ENCODE results near the gene LSM12. TPM values are rescaled to one million over a fixed set of nuclear protein-coding genes. Genes with fewer than 3 reads are reported as not detected.

Gene LSM12
- total and polyA plus RNA-seq, 2 of the 8 experiments (the other 6 are each of a cell fraction or from before 2014, with no cell fraction given) = 69.8 to 142 TPM

DNA sequence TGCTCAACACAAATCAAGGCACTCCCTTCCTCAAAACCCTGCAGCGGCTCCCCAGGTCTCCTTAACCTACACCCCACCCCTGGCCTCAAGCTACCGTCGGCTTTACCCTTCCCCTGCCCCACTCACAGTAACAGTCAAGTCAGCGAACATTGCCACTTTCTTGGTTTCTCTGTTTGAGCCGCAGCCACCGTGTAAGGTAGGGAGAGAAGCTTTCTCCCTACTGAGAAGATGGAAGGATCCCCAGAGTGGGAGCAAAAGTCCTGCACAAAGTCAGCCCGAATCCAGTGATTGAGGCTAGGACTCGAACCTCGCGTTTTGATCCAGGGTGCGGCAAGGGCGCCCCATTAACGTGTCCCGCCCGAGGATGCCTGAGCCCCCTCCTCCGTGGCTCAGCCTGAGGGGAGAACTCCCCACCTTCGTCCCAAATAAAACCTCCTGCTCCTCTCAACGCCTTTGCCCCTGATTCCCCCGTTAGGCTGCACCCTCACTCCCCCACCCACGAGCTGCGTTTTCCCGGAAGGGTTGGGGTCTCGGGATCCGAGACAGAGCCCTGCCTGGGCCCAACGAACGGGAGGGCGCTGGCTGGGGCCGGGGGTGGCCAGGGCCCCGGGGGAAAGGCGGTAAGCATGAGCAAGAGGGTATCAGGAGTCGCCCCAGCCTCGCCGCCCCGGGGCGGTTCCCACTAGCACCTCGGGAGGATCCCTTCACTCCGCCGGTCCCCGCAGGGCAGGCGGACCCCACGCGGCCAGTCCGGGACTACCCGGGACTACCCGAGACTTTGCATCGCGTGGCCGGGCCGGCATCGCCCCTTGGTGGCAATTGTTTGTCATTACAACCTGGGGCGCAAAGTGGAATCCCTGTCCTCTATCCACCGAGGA, 72.0 kb downstream of the LSM12 start:
- POLR2A ChIA-PET (ENCODE audit: partially characterized antibody) = interaction anchor here (0.6 to 3.1 kb wide), 8 partner anchors 10 to 57 kb away, joined by 3 to 17 read pairs (median 3); partner anchors contain the start of gene NAGS
- WGBS, 2 experiments (ENCODE audit: extremely low coverage in 1 of 2, insufficient coverage in 1 of 2, insufficient read length in 1 of 2, insufficient replicate concordance in 2 of 2, low coverage in 1 of 2, low lambda C conversion rate in 2 of 2, missing lambda C conversion rate in 1 of 2) = 15% methylated on average over 48 of the region's 52 CpGs; no CpG with 5 or more reads in 1 of the 2 experiments
- H3K4me1 ChIP-seq (replicated peaks in 1 of 4; ENCODE audit: control insufficient read depth in 3 of 4, insufficient read depth in 4 of 4, low read length in 3 of 4) = peaks cover 0 to 2% (median 0%) of the 10 kb centered on the region in 4 experiments; a peak in 1 of 7 replicates
- no peak overlapping the region for H2BK5ac ChIP-seq (ENCODE audit: low read depth, low read length)
- H3K9ac ChIP-seq (replicated peaks in 1 of 4; ENCODE audit: extremely low read depth in 1 of 4, low read depth in 3 of 4, low read length in 3 of 4) = no peak overlapping the region; a peak in 1 of 7 replicates
- H3K23me2 ChIP-seq (ENCODE audit: low read depth, low read length) = no peaks in the 10 kb centered on the region; the same call in 1 of the 2 replicates
- H2AK5ac ChIP-seq (ENCODE audit: low read depth, low read length) = no peak overlapping the region
- peak overlapping the region; percentile 89 for H2AFZ ChIP-seq (ENCODE audit: low read length)
- no peak overlapping the region for H3K56ac ChIP-seq (replicated peaks; ENCODE audit: insufficient read length, low read depth, low read length)
- peak overlapping the region; percentile 12 to 67 (median 42) for H3K4me3 ChIP-seq (ENCODE audit: extremely low read depth in 1 of 4, insufficient read depth in 2 of 4, low read depth in 3 of 4, low read length in 4 of 4)
- H2BK15ac ChIP-seq (ENCODE audit: low read length) = 0 out of 2 replicates have a peak overlapping the region, but pooled peaks have one; percentile 46
- peak in 1 of 2 experiments; percentile 92 for DNase-seq (ENCODE audit: low read depth in 1 of 2, low spot score in 2 of 2)
- H3K4me2 ChIP-seq (ENCODE audit: insufficient read depth in 1 of 2, low read depth in 2 of 2, low read length in 2 of 2) = peak overlapping the region; percentile 35 to 69
- H3K79me2 ChIP-seq (ENCODE audit: control insufficient read depth in 1 of 2, insufficient read depth in 2 of 2, low read length in 2 of 2) = no peaks in the 10 kb centered on the region
- H2BK20ac ChIP-seq (ENCODE audit: low read length) = 0 out of 2 replicates have a peak overlapping the region, but pooled peaks have one; percentile 32
- FAIRE-seq = peak; percentile 77
- no peak overlapping the region for H4K5ac ChIP-seq (ENCODE audit: insufficient read length, low read depth, low read length)
- no peaks in the 10 kb centered on the region for H3K79me1 ChIP-seq (ENCODE audit: low read depth, low read length)
- H4K91ac ChIP-seq (replicated peaks; ENCODE audit: insufficient read length, low read length) = peak overlapping the region; percentile 11
- H3K27ac ChIP-seq (ENCODE audit: low read depth, low read length) = no peak overlapping the region
- no peak overlapping the region for H3K23ac ChIP-seq (ENCODE audit: insufficient read length)
- peaks cover 0 to 9% (median 4%) of the 10 kb centered on the region in 4 experiments; a peak in 5 of 7 replicates for H3K27me3 ChIP-seq (replicated peaks in 1 of 4; ENCODE audit: control insufficient read depth in 3 of 4, extremely low read depth in 1 of 4, insufficient read depth in 3 of 4, low read length in 3 of 4)
- H3K36me3 ChIP-seq (ENCODE audit: control insufficient read depth in 2 of 4, insufficient read depth in 4 of 4, low read length in 3 of 4) = no peaks in the 10 kb centered on the region
- no peak overlapping the region for H2BK12ac ChIP-seq (ENCODE audit: low read depth, low read length)
- peak overlapping the region; percentile 5 for H2BK120ac ChIP-seq (replicated peaks; ENCODE audit: low read depth, low read length)
- peak overlapping the region; percentile 26 for H4K8ac ChIP-seq (ENCODE audit: extremely low read depth, insufficient read depth, low read length)
- no peaks in the 10 kb centered on the region for H3K9me3 ChIP-seq (ENCODE audit: insufficient read depth in 2 of 2, low read depth in 1 of 2, low read length in 1 of 2)
- no peak overlapping the region for H3K4ac ChIP-seq (replicated peaks; ENCODE audit: insufficient read length, low read depth, low read length)
- 0 out of 2 replicates have a peak overlapping the region, but pooled peaks have one; percentile 16 for H3K18ac ChIP-seq (ENCODE audit: extremely low read depth, low read length)
- H4K20me1 ChIP-seq (replicated peaks in 1 of 2; ENCODE audit: control insufficient read depth in 1 of 2, insufficient read depth in 2 of 2, low read length in 2 of 2) = no peaks in the 10 kb centered on the region
- CTCF ChIA-PET (ENCODE audit: partially characterized antibody) = interaction anchor here (0.7 to 22.7 kb wide), 31 partner anchors 8 to 433 kb away, joined by 3 to 416 read pairs (median 4); partner anchors contain the start of genes CD300LG, MPP2, NAGS and PPY
- no peak overlapping the region for H3K14ac ChIP-seq (ENCODE audit: insufficient read length)
- TF ChIP-seq, protein P1, sequence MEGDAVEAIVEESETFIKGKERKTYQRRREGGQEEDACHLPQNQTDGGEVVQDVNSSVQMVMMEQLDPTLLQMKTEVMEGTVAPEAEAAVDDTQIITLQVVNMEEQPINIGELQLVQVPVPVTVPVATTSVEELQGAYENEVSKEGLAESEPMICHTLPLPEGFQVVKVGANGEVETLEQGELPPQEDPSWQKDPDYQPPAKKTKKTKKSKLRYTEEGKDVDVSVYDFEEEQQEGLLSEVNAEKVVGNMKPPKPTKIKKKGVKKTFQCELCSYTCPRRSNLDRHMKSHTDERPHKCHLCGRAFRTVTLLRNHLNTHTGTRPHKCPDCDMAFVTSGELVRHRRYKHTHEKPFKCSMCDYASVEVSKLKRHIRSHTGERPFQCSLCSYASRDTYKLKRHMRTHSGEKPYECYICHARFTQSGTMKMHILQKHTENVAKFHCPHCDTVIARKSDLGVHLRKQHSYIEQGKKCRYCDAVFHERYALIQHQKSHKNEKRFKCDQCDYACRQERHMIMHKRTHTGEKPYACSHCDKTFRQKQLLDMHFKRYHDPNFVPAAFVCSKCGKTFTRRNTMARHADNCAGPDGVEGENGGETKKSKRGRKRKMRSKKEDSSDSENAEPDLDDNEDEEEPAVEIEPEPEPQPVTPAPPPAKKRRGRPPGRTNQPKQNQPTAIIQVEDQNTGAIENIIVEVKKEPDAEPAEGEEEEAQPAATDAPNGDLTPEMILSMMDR (IDR thresholded peaks at IDR 0.05; ENCODE audit: control extremely low read depth in 1 of 3, insufficient read depth in 1 of 3, low read depth in 1 of 3, low read length in 3 of 3) = peak; percentile 81 to 97 (median 83)
- TF ChIP-seq PHF8 (conservative IDR thresholded peaks at IDR 0.05; ENCODE audit: low read depth, low read length) (0 out of 2 replicates have a peak, but pooled peaks have one; percentile 36), HDAC2 (IDR thresholded peaks at IDR 0.05; ENCODE audit: borderline replicate concordance in 1 of 2, low read depth in 2 of 2, low read length in 2 of 2) (peak; percentile 47 to 68; a peak in 1 of 4 replicates), JUND (IDR thresholded peaks at IDR 0.05; ENCODE audit: low read length) (no peak)
- TF ChIP-seq, protein P2, sequence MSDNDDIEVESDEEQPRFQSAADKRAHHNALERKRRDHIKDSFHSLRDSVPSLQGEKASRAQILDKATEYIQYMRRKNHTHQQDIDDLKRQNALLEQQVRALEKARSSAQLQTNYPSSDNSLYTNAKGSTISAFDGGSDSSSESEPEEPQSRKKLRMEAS (IDR thresholded peaks at IDR 0.05) = peak; percentile 54; the same call in 1 of the 2 replicates

Data from H1 (cell line).